Vagina (tissue), 2 donors: Measurements from ENCODE around the gene IRGQ.

Source experiments
- CTCF ChIP-seq, 3 experiments: fragments of 450-650 bp in 2 of 3; fragments of 200-600 bp in 1 of 3; sonication (generic) in 1 of 3; IDR thresholded peaks; one replicate each; pipeline ENCODE4 v1.5.1; 2017 to 2019; ENCODE audit warnings: antibody characterized with exemption in 3 of 3, mild to moderate bottlenecking in 2 of 3, moderate library complexity in 2 of 3
- POLR2A ChIP-seq, 2 donors: fragments of 450-650 bp; IDR thresholded peaks; one replicate each; pipeline ENCODE4 v1.6.1; 2017; ENCODE audit warnings: antibody characterized with exemption in 2 of 2, mild to moderate bottlenecking in 2 of 2, moderate library complexity in 2 of 2
- POLR2AphosphoS5 ChIP-seq, 2 donors: sonication (generic); formaldehyde crosslinking; IDR thresholded peaks; one replicate each; pipeline ENCODE4 v1.9.0; 2017; ENCODE audit warnings: antibody characterized with exemption in 2 of 2, mild to moderate bottlenecking in 2 of 2, low read depth in 1 of 2; ENCODE audit not compliant: insufficient read depth in 1 of 2

GRCh38 chr19:43589277-43589676, 6.7 kb downstream of the IRGQ start:
- TF ChIP-seq POLR2A (IDR thresholded peaks at IDR 0.05) (no peak), CTCF (IDR thresholded peaks at IDR 0.05) (no peak), POLR2AphosphoS5 (IDR thresholded peaks at IDR 0.05; ENCODE audit: insufficient read depth in 1 of 2, low read depth in 1 of 2) (no peak)
